ENCODE data around the gene MEIS2. TPM values are rescaled to one million over a fixed set of nuclear protein-coding genes. Genes with fewer than 3 reads are reported as not detected.

MEIS2 gene
- total RNA-seq, 1 experiment from 2014 or later, result 28.7 TPM

DNA sequence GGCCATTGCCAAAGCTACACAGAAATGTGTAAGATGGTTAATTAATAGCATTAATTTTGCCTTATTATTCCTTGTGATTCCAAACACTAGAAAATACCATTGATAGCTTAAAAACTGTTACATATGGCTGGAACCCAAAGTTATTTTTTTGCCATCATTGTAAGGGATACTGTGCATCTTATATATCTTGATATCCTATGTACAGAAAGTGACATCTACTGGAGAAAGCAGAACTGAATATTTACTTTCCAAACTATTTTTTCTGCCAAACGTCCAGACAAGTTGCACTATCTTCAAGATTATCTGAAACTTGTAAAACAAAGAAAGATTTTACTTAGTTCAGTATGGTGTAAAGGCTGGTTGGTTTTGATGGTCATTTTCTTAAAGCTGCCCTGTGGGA lies 33.3 kb upstream of the MEIS2 start:
- no peaks in the 10 kb centered on the region for H3K27me3 Mint-ChIP-seq (ENCODE audit: insufficient read depth, unreplicated experiment)
- intact Hi-C loops (cut with micrococcal nuclease; ENCODE audit: unreplicated experiment), result loop anchor here (1.0 to 10.0 kb wide), 5 partner anchors 159 to 751 kb away; no protein-coding TSS in a partner anchor
- ChIA-PET CTCF (interaction anchor here (0.6 kb wide), 1 partner anchor 249 kb away, joined by 4 read pairs; no protein-coding TSS in a partner anchor), POLR2A (no interaction called here)
- H3K27ac Mint-ChIP-seq (ENCODE audit: unreplicated experiment), result no peak overlapping the region
- Histone ChIP-seq H3K36me3 (ENCODE audit: control insufficient read depth, insufficient read depth, low read length) (no peaks in the 10 kb centered on the region), H3K27me3 (replicated peaks; ENCODE audit: control insufficient read depth, insufficient read depth, low read length) (no peaks in the 10 kb centered on the region), H3K4me3 (ENCODE audit: low read depth, low read length) (no peak overlapping the region), H3K9me3 (no peaks in the 10 kb centered on the region), H3K4me1 (peaks cover 12% of the 10 kb centered on the region; the same call in 1 of the 2 replicates)
- TF ChIP-seq, protein P1, sequence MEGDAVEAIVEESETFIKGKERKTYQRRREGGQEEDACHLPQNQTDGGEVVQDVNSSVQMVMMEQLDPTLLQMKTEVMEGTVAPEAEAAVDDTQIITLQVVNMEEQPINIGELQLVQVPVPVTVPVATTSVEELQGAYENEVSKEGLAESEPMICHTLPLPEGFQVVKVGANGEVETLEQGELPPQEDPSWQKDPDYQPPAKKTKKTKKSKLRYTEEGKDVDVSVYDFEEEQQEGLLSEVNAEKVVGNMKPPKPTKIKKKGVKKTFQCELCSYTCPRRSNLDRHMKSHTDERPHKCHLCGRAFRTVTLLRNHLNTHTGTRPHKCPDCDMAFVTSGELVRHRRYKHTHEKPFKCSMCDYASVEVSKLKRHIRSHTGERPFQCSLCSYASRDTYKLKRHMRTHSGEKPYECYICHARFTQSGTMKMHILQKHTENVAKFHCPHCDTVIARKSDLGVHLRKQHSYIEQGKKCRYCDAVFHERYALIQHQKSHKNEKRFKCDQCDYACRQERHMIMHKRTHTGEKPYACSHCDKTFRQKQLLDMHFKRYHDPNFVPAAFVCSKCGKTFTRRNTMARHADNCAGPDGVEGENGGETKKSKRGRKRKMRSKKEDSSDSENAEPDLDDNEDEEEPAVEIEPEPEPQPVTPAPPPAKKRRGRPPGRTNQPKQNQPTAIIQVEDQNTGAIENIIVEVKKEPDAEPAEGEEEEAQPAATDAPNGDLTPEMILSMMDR (IDR thresholded peaks at IDR 0.05; ENCODE audit: insufficient read depth in 1 of 2, low read depth in 1 of 2, low read length in 1 of 2, severe bottlenecking in 1 of 2, unreplicated experiment in 1 of 2), result peak; percentile 16 to 30
- peaks cover 20% of the 10 kb centered on the region for H3K4me1 Mint-ChIP-seq (ENCODE audit: low read depth, unreplicated experiment)
- DNase-seq, result no peak
- H3K36me3 Mint-ChIP-seq (ENCODE audit: insufficient read depth, unreplicated experiment), result no peaks in the 10 kb centered on the region
- no peaks in the 10 kb centered on the region for H3K9me3 Mint-ChIP-seq (ENCODE audit: unreplicated experiment)
- no peak overlapping the region for H3K4me3 Mint-ChIP-seq (ENCODE audit: unreplicated experiment)
- BruUV-seq (replicated peaks), result no TSS peak

DNA sequence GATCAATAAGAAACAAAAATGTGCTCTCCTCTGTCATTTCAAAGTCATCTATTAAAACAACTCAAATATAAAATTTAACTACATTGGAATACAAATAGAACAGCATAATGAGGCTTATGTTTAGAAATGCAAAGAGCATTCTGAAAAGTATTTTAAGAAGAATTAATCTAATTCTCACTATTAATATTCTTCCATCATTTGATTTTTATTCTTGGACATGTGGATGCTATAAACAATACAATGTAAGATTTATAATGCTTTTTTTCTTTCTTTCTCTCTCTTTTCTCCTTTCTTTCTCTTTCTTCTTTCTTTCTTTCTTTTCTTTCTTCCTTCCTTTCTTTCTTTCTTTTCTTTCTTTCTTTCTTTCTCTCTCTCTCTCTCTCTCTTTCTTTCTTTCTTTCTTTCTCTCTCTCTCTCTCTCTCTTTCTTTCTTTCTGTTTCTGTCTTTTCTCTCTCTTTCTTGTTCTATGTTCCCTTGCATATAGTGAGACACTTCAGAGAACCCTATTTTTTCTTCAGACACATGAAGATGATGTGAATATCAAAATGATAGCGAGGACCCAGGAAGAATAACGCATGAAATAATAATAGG lies 32.6 kb upstream of the MEIS2 start:
- Mint-ChIP-seq H3K9me3 (ENCODE audit: unreplicated experiment) (no peaks in the 10 kb centered on the region), H3K27me3 (ENCODE audit: insufficient read depth, unreplicated experiment) (no peaks in the 10 kb centered on the region), H3K4me1 (ENCODE audit: low read depth, unreplicated experiment) (peaks cover 20% of the 10 kb centered on the region), H3K4me3 (ENCODE audit: unreplicated experiment) (no peak overlapping the region), H3K27ac (ENCODE audit: unreplicated experiment) (no peak overlapping the region), H3K36me3 (ENCODE audit: insufficient read depth, unreplicated experiment) (no peaks in the 10 kb centered on the region)
- Histone ChIP-seq H3K36me3 (ENCODE audit: control insufficient read depth, insufficient read depth, low read length) (no peaks in the 10 kb centered on the region), H3K9me3 (no peaks in the 10 kb centered on the region), H3K4me3 (ENCODE audit: low read depth, low read length) (no peak overlapping the region), H3K27me3 (replicated peaks; ENCODE audit: control insufficient read depth, insufficient read depth, low read length) (no peaks in the 10 kb centered on the region), H3K4me1 (peaks cover 12% of the 10 kb centered on the region; the same call in 1 of the 2 replicates)
- TF ChIP-seq, protein P1 (IDR thresholded peaks at IDR 0.05; ENCODE audit: insufficient read depth in 1 of 2, low read depth in 1 of 2, low read length in 1 of 2, severe bottlenecking in 1 of 2, unreplicated experiment in 1 of 2), result no peak
- no TSS peak for BruUV-seq (replicated peaks)
- intact Hi-C loops (cut with micrococcal nuclease; ENCODE audit: unreplicated experiment), result loop anchor here (1.0 to 10.0 kb wide), 4 partner anchors 158 to 752 kb away; no protein-coding TSS in a partner anchor
- ChIA-PET CTCF (interaction anchor here (0.6 kb wide), 2 partner anchors 47 to 249 kb away, joined by 3 to 4 read pairs; no protein-coding TSS in a partner anchor), POLR2A (no interaction called here)
- no peak for DNase-seq

DNA sequence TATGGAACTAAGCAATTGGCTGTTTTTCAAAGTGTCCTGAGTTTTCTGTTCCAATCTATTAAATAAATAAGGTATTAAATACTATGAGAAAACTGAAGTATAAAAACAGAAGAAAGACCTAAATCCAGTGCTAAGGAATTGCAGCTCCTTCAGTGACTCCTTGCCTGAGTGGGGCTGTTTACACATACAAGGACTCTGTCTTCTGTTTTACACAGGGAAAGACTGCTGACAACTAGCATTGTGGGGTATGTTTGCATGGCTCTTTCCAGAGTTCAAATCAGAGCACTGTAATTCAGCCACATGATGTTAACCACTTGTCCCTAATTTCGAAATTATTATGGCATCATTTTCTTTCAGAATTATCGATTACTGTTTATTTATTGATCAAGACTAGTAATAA lies 31.3 kb upstream of the MEIS2 start:
- Histone ChIP-seq H3K9me3 (no peaks in the 10 kb centered on the region), H3K27me3 (replicated peaks; ENCODE audit: control insufficient read depth, insufficient read depth, low read length) (no peaks in the 10 kb centered on the region), H3K4me3 (ENCODE audit: low read depth, low read length) (no peak overlapping the region), H3K36me3 (ENCODE audit: control insufficient read depth, insufficient read depth, low read length) (no peaks in the 10 kb centered on the region), H3K4me1 (peaks cover 12% of the 10 kb centered on the region; the same call in 1 of the 2 replicates)
- POLR2A ChIA-PET, result no interaction called here
- Mint-ChIP-seq H3K9me3 (ENCODE audit: unreplicated experiment) (no peaks in the 10 kb centered on the region), H3K4me3 (ENCODE audit: unreplicated experiment) (no peak overlapping the region), H3K27ac (ENCODE audit: unreplicated experiment) (no peak overlapping the region), H3K27me3 (ENCODE audit: insufficient read depth, unreplicated experiment) (no peaks in the 10 kb centered on the region), H3K36me3 (ENCODE audit: insufficient read depth, unreplicated experiment) (no peaks in the 10 kb centered on the region), H3K4me1 (ENCODE audit: low read depth, unreplicated experiment) (peaks cover 20% of the 10 kb centered on the region)
- TF ChIP-seq, protein P1 (IDR thresholded peaks at IDR 0.05; ENCODE audit: insufficient read depth in 1 of 2, low read depth in 1 of 2, low read length in 1 of 2, severe bottlenecking in 1 of 2, unreplicated experiment in 1 of 2), result no peak
- no peak for DNase-seq
- CTCF ChIA-PET, result no interaction called here
- intact Hi-C loops (cut with micrococcal nuclease; ENCODE audit: unreplicated experiment), result loop anchor here (5.0 to 10.0 kb wide), 3 partner anchors 157 to 753 kb away; no protein-coding TSS in a partner anchor
- BruUV-seq (replicated peaks), result no TSS peak

Measured in Caco-2 (cell line).